Activated CD4-positive, alpha-beta T cell treated with anti-CD3 and anti-CD28 coated beads, Interleukin-2, Interleukin-4, amounts not matched to agents 100 ng/mL and 50 ng/mL, durations not matched to agents 16 hours and 8 hours (primary cell): Measurements from ENCODE around the gene EEF1G.

Source experiments
- DNase-seq: peaks from one replicate; pipeline ENCODE4 v3.0.0-alpha.2; 2020; ENCODE audit warnings: low spot score

EEF1G gene

DNA sequence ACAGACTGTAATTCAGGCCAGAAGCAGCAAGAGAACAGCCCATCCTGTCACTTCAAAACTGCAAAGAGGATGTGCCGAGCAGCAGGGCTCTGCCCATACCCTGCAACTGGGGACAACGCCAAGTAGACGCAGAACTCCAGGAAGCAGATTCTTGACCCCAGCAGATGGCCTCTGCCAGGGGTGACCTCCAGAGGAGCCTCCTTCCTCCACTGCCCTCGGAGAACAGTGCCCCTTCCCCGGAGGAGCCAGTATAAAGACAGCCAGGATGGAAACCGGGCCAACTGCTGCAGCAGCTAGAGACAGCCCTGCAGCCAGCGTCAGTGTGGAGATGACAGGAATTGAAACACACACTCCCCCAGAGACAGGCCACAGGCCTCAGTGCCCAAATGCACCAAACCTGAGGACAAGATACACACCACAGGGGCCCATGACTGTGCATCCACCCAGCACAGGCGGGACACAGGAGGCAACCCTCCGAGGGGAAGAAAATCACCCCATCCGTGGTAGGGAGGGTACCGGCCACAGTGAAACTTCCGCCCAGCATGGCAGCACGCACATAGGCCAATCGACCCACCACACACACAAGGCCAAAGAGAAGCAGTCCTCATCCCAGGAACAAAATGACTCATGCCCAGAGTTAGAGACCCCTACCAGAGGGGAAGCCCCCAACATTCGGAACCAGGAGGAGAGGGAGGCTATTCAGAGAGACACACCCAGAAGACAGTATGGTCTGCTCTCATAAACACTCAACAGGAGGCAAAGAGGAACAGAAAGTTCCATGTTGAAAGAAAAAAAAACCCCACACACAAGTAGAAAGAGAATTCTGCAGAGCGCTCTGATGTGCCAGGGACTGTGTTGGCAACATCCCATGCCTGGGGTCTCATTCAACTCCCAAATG lies 32.6 kb downstream of the EEF1G start:
- DNase-seq: peak; percentile 78

GRCh38 chr11:62539238-62539925 lies 34.3 kb downstream of the EEF1G start:
- DNase-seq: peak; percentile 39

GRCh38 chr11:62538470-62539237 lies 35.0 kb downstream of the EEF1G start:
- no peak for DNase-seq

DNA sequence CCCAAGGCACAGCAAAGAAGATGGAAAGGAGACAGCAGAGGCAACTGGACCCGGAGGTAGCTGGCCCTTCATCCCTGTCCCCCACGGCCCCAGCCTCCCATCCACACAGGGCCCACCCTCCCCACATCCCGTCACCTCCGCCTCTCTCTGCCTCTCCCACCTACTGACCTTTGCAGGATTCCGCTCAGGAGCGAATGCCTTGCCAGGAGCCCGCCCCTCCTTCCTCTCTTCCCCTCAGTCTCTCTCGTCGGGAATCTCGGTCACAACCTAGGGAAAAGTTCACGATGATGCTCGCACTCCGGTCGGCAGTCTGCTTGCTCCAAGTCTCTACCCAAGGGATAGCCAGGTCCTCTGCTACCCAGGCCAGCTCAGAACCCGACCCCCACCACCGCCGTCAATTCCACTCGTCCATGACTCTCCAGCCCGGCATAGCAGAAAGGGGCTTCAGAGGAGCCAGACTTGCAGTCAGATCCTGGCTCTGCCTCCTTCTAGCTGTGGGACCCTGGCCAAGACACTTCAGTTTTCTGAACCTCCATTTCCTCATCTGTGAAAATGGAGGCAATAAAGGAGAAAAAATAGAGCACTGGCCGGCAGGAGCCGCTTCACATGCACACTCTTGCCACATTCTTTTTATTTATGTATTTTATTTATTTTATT lies 37.3 kb downstream of the EEF1G start:
- DNase-seq: no peak

GRCh38 chr11:62535802-62536201 lies 37.9 kb downstream of the EEF1G start:
- DNase-seq: no peak

GRCh38 chr11:62534779-62535545 lies 38.7 kb downstream of the EEF1G start:
- DNase-seq: no peak

- DNase-seq: no peak
These were observed 41.6 kb downstream of the EEF1G start for GRCh38 chr11:62532096-62532495.

GRCh38 chr11:62516736-62517371 lies 56.8 kb downstream of the EEF1G start:
- DNase-seq: no peak

GRCh38 chr11:62514151-62514550 lies 59.5 kb downstream of the EEF1G start:
- no peak for DNase-seq

DNA sequence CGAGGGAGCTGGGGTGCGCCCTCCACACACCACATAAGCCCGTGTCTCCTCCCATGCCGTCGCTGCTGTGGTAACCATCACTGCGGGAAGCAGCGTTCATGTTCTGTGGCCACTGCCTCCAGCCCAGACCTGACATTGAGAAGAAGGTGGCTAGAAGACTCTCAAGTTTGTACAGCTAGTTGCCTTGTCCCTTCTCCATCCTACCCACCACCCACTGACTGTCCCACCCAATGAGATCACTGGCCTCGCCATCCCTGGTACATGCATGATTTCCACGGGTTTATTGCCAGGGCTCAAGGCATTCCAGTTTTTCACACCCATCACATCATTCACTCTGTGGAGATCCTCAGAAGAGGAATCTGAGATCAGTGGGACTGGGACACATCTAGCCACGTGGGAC lies 60.1 kb downstream of the EEF1G start:
- DNase-seq: no peak

DNA sequence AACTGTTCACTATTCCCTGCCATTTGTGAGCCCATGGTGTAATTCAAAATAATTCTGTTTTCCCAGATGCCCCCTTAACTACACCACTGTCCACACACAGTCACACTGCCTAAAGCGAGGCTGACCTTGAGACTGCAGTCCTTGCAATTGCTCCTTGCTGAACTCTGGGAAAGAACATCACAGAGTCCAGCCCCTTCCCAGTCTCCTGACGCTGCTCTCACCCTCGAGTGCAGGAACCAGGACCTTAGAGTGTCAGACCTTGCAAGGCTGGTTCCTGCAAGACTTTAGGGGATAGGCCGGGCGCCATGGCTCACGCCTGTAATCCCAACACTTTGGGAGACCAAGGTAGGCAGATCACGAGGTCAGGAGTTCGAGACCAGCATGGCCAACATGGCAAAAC lies 60.7 kb downstream of the EEF1G start:
- no peak for DNase-seq
